NCI-H2029 treated with DMSO at 0.1 percent for 48 hours (cell line): Measurements from ENCODE around the gene SH3TC2.
"Not testable (repeated sequence)": the region's sequence is repeated elsewhere in the genome, so short reads cannot be mapped to it uniquely, and the experiment has no call there.

Experiments
- DNase-seq: peaks from one replicate; lab custom pipeline; 2025; lab: John Stamatoyannopoulos, UW

Gene SH3TC2

GRCh38 chr5:149063017-149063687, at the start of gene SH3TC2:
SH3TC2 (minus strand) TSS chr5:149063062; CDS start chr5:149063022, 40 bp downstream.
- no peak for DNase-seq

GRCh38 chr5:149110406-149110805, 47.5 kb upstream of the SH3TC2 start:
- DNase-seq = no peak

- no peak for DNase-seq
Measured at GRCh38 chr5:149108651-149109280, 45.9 kb upstream of the SH3TC2 start.

GRCh38 chr5:149100331-149100730, 37.5 kb upstream of the SH3TC2 start:
- no peak for DNase-seq

GRCh38 chr5:149099920-149100319, 37.1 kb upstream of the SH3TC2 start:
- DNase-seq = no peak

GRCh38 chr5:149094996-149095395, 32.1 kb upstream of the SH3TC2 start:
- no peak for DNase-seq

GRCh38 chr5:149093625-149094024, 30.8 kb upstream of the SH3TC2 start:
- no peak for DNase-seq

- no peak for DNase-seq
Measured at GRCh38 chr5:149089796-149090195, 26.9 kb upstream of the SH3TC2 start.

- no peak for DNase-seq
Measured at GRCh38 chr5:149088686-149089085, 25.8 kb upstream of the SH3TC2 start.

GRCh38 chr5:149083846-149084245, 21.0 kb upstream of the SH3TC2 start:
- DNase-seq = no peak

GRCh38 chr5:149082271-149082670, 19.4 kb upstream of the SH3TC2 start:
- no peak for DNase-seq

GRCh38 chr5:149080294-149080693, 17.4 kb upstream of the SH3TC2 start:
- DNase-seq = no peak

GRCh38 chr5:149079883-149080282, 17.0 kb upstream of the SH3TC2 start:
- no peak for DNase-seq

- DNase-seq = not testable (repeated sequence)
Measured at GRCh38 chr5:149074071-149074470, 11.2 kb upstream of the SH3TC2 start.

- no peak for DNase-seq
Measured at GRCh38 chr5:149073213-149073612, 10.4 kb upstream of the SH3TC2 start.

GRCh38 chr5:149072791-149073190, 9.9 kb upstream of the SH3TC2 start:
- no peak for DNase-seq

- DNase-seq = no peak
Measured at GRCh38 chr5:149072376-149072775, 9.5 kb upstream of the SH3TC2 start.

GRCh38 chr5:149071756-149072155, 8.9 kb upstream of the SH3TC2 start:
- no peak for DNase-seq

GRCh38 chr5:149071216-149071615, 8.4 kb upstream of the SH3TC2 start:
- no peak for DNase-seq

- no peak for DNase-seq
Measured at GRCh38 chr5:149069711-149070110, 6.8 kb upstream of the SH3TC2 start.

- no peak for DNase-seq
Measured at GRCh38 chr5:149063896-149064478, 1.1 kb upstream of the SH3TC2 start.

- DNase-seq = no peak
Measured at GRCh38 chr5:149062371-149063016, 368 bp downstream of the SH3TC2 start.

GRCh38 chr5:149061341-149061740, 1.5 kb downstream of the SH3TC2 start:
- no peak for DNase-seq
